IPS-20b (cell line): ENCODE data around the gene PDHB.

Experiments used
- H3K27ac ChIP-seq: one replicate; pipeline ENCODE4 v1.5.1; 2013; ENCODE audit warnings: low read length
- H3K27me3 ChIP-seq: 2 replicates; pipeline ENCODE4 v1.6.1; 2013; ENCODE audit warnings: mild to moderate bottlenecking, low read length, inconsistent platforms; ENCODE audit not compliant: insufficient read depth
- H3K36me3 ChIP-seq: 2 replicates; pipeline ENCODE4 v1.6.1; 2013; ENCODE audit warnings: low read depth, mild to moderate bottlenecking, inconsistent platforms, low read length, moderate library complexity; ENCODE audit not compliant: insufficient read depth
- H3K4me1 ChIP-seq: 2 replicates; pipeline ENCODE4 v1.6.1; 2013; ENCODE audit warnings: mild to moderate bottlenecking, control low read depth, inconsistent platforms, low read length, moderate library complexity; ENCODE audit not compliant: insufficient read depth
- H3K4me3 ChIP-seq: 2 replicates; pipeline ENCODE4 v1.5.1; 2013; ENCODE audit warnings: mild to moderate bottlenecking, low read length, inconsistent platforms
- H3K9ac ChIP-seq: 2 replicates; pipeline ENCODE4 v1.6.1; 2013; ENCODE audit warnings: low read depth, mild to moderate bottlenecking, inconsistent platforms, low read length, moderate library complexity
- H3K9me3 ChIP-seq: 2 replicates; pipeline ENCODE4 v1.6.1; 2013; ENCODE audit warnings: mild to moderate bottlenecking, low read depth, low read length, inconsistent platforms; ENCODE audit not compliant: insufficient read depth

PDHB gene

GRCh38 chr3:58417075-58417474 lies 16.6 kb downstream of the PDHB start:
- Histone ChIP-seq H3K4me1 (no peaks in the 10 kb centered on the region; the same call in 1 of the 2 replicates), H3K27me3 (no peaks in the 10 kb centered on the region), H3K9ac (no peak overlapping the region), H3K4me3 (no peak overlapping the region), H3K9me3 (no peaks in the 10 kb centered on the region), H3K27ac (no peak overlapping the region), H3K36me3 (no peaks in the 10 kb centered on the region)

- Histone ChIP-seq H3K4me1 (no peaks in the 10 kb centered on the region; the same call in 1 of the 2 replicates), H3K27ac (no peak overlapping the region), H3K4me3 (no peak overlapping the region), H3K9ac (no peak overlapping the region), H3K27me3 (no peaks in the 10 kb centered on the region), H3K9me3 (no peaks in the 10 kb centered on the region), H3K36me3 (no peaks in the 10 kb centered on the region)
Measured at GRCh38 chr3:58416191-58416590, 17.4 kb downstream of the PDHB start.

GRCh38 chr3:58414538-58415197 lies 19.0 kb downstream of the PDHB start:
- no peaks in the 10 kb centered on the region for H3K9me3 ChIP-seq
- H3K4me3 ChIP-seq: no peak overlapping the region
- H3K27ac ChIP-seq: no peak overlapping the region
- H3K27me3 ChIP-seq: no peaks in the 10 kb centered on the region
- H3K4me1 ChIP-seq: no peaks in the 10 kb centered on the region; the same call in 1 of the 2 replicates
- H3K9ac ChIP-seq: no peak overlapping the region
- no peaks in the 10 kb centered on the region for H3K36me3 ChIP-seq

GRCh38 chr3:58411851-58412830 lies 21.5 kb downstream of the PDHB start:
- no peaks in the 10 kb centered on the region for H3K27me3 ChIP-seq
- H3K4me3 ChIP-seq: no peak overlapping the region
- H3K27ac ChIP-seq: no peak overlapping the region
- H3K9me3 ChIP-seq: no peaks in the 10 kb centered on the region
- H3K4me1 ChIP-seq: no peaks in the 10 kb centered on the region; the same call in 1 of the 2 replicates
- H3K36me3 ChIP-seq: no peaks in the 10 kb centered on the region
- no peak overlapping the region for H3K9ac ChIP-seq

- Histone ChIP-seq H3K9me3 (no peaks in the 10 kb centered on the region), H3K4me3 (no peak overlapping the region), H3K36me3 (no peaks in the 10 kb centered on the region), H3K9ac (no peak overlapping the region), H3K4me1 (no peaks in the 10 kb centered on the region; the same call in 1 of the 2 replicates), H3K27me3 (no peaks in the 10 kb centered on the region), H3K27ac (no peak overlapping the region)
Measured at GRCh38 chr3:58411036-58411435, 22.6 kb downstream of the PDHB start.

GRCh38 chr3:58409663-58410062 lies 24.0 kb downstream of the PDHB start:
- no peak overlapping the region for H3K4me3 ChIP-seq
- no peak overlapping the region for H3K9ac ChIP-seq
- H3K9me3 ChIP-seq: no peaks in the 10 kb centered on the region
- no peaks in the 10 kb centered on the region for H3K36me3 ChIP-seq
- no peak overlapping the region for H3K27ac ChIP-seq
- no peaks in the 10 kb centered on the region for H3K27me3 ChIP-seq
- no peaks in the 10 kb centered on the region; the same call in 1 of the 2 replicates for H3K4me1 ChIP-seq

GRCh38 chr3:58408906-58409305 lies 24.7 kb downstream of the PDHB start:
- Histone ChIP-seq H3K9ac (no peak overlapping the region), H3K36me3 (no peaks in the 10 kb centered on the region), H3K4me3 (no peak overlapping the region), H3K27ac (no peak overlapping the region), H3K27me3 (no peaks in the 10 kb centered on the region), H3K4me1 (no peaks in the 10 kb centered on the region), H3K9me3 (no peaks in the 10 kb centered on the region)

GRCh38 chr3:58404396-58404795 lies 29.2 kb downstream of the PDHB start:
- Histone ChIP-seq H3K4me1 (peaks cover 7% of the 10 kb centered on the region; the same call in 1 of the 2 replicates), H3K9me3 (no peaks in the 10 kb centered on the region), H3K4me3 (no peak overlapping the region), H3K9ac (no peak overlapping the region), H3K27ac (no peak overlapping the region), H3K27me3 (no peaks in the 10 kb centered on the region), H3K36me3 (no peaks in the 10 kb centered on the region)

GRCh38 chr3:58403513-58404109 lies 30.0 kb downstream of the PDHB start:
- Histone ChIP-seq H3K4me3 (no peak overlapping the region), H3K4me1 (peaks cover 7% of the 10 kb centered on the region; the same call in 1 of the 2 replicates), H3K36me3 (no peaks in the 10 kb centered on the region), H3K9ac (no peak overlapping the region), H3K27ac (no peak overlapping the region), H3K27me3 (no peaks in the 10 kb centered on the region), H3K9me3 (no peaks in the 10 kb centered on the region)

GRCh38 chr3:58398669-58399333 lies 34.8 kb downstream of the PDHB start:
- Histone ChIP-seq H3K27me3 (no peaks in the 10 kb centered on the region), H3K36me3 (no peaks in the 10 kb centered on the region), H3K9ac (no peak overlapping the region), H3K4me1 (peaks cover 24% of the 10 kb centered on the region), H3K27ac (no peak overlapping the region), H3K4me3 (no peak overlapping the region), H3K9me3 (no peaks in the 10 kb centered on the region)

- H3K9ac ChIP-seq: no peak overlapping the region
- no peaks in the 10 kb centered on the region for H3K9me3 ChIP-seq
- peaks cover 18% of the 10 kb centered on the region for H3K4me1 ChIP-seq
- H3K27ac ChIP-seq: no peak overlapping the region
- no peak overlapping the region for H3K4me3 ChIP-seq
- H3K27me3 ChIP-seq: no peaks in the 10 kb centered on the region
- no peaks in the 10 kb centered on the region for H3K36me3 ChIP-seq
Measured at GRCh38 chr3:58394339-58394738, 39.3 kb downstream of the PDHB start.
